ENCODE measurements around the gene NLGN1.

- TF ChIP-seq, protein P1, sequence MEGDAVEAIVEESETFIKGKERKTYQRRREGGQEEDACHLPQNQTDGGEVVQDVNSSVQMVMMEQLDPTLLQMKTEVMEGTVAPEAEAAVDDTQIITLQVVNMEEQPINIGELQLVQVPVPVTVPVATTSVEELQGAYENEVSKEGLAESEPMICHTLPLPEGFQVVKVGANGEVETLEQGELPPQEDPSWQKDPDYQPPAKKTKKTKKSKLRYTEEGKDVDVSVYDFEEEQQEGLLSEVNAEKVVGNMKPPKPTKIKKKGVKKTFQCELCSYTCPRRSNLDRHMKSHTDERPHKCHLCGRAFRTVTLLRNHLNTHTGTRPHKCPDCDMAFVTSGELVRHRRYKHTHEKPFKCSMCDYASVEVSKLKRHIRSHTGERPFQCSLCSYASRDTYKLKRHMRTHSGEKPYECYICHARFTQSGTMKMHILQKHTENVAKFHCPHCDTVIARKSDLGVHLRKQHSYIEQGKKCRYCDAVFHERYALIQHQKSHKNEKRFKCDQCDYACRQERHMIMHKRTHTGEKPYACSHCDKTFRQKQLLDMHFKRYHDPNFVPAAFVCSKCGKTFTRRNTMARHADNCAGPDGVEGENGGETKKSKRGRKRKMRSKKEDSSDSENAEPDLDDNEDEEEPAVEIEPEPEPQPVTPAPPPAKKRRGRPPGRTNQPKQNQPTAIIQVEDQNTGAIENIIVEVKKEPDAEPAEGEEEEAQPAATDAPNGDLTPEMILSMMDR (IDR thresholded peaks at IDR 0.05): no peak
- no peak for TF ChIP-seq EP300 (IDR thresholded peaks at IDR 0.05)
- no peak for TF ChIP-seq POLR2A (IDR thresholded peaks at IDR 0.05)
Observed at GRCh38 chr3:174302746-174303315, 905.3 kb downstream of the NLGN1 start.
